Omental fat pad (tissue), 4 donors: ENCODE results near the gene RAPH1. TPM values are rescaled to one million over a fixed set of nuclear protein-coding genes. Genes with fewer than 3 reads are reported as not detected.

Experiments used
- ATAC-seq: fragments of 150-250 bp; one replicate; pipeline ENCODE4 v1.9.1; 2016; ENCODE audit warnings: mild to moderate bottlenecking, moderate library complexity; ENCODE audit not compliant: low FRiP score
- DNase-seq: peaks from one replicate; pipeline ENCODE4 v3.0.0-alpha.2; 2019; ENCODE audit warnings: low spot score
- total RNA-seq, 4 donors: library from RNA; depleted of rRNA; stranded (reverse); fragments of >200 nt; gene quantifications; one replicate each; pipeline ENCODE4 v1.1.0, GENCODE V29; 2016
- TF ChIP-seq, protein P1 (sequence below), 3 donors: fragments of 450-650 bp; IDR thresholded peaks; one replicate each; pipeline ENCODE4 v1.5.1; 2016 to 2017; ENCODE audit warnings: antibody characterized with exemption in 3 of 3, mild to moderate bottlenecking in 3 of 3, moderate library complexity in 2 of 3

The RAPH1 gene
- total RNA-seq, 4 donors from 2014 or later = 38.1 to 86.1 (median 65.6) TPM

DNA sequence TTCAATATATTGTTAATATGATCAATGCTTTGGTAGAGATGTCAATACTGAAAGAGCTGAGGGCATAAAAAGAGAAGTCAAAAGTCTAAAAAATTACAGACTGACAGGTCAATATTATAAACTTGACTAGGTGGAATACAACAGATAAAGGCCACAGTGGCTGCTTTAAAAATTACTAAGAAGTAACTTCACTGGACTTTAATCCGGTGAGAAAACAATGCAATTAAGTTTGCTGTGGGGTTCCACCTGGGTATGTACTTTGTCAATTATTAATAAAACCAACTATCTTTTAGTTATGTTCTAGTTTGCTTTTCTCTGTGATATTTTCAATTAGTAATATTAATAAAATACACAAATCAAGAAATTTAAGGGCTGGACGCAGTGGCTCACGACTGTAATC lies 44.7 kb downstream of the RAPH1 start:
- TF ChIP-seq, protein P1, sequence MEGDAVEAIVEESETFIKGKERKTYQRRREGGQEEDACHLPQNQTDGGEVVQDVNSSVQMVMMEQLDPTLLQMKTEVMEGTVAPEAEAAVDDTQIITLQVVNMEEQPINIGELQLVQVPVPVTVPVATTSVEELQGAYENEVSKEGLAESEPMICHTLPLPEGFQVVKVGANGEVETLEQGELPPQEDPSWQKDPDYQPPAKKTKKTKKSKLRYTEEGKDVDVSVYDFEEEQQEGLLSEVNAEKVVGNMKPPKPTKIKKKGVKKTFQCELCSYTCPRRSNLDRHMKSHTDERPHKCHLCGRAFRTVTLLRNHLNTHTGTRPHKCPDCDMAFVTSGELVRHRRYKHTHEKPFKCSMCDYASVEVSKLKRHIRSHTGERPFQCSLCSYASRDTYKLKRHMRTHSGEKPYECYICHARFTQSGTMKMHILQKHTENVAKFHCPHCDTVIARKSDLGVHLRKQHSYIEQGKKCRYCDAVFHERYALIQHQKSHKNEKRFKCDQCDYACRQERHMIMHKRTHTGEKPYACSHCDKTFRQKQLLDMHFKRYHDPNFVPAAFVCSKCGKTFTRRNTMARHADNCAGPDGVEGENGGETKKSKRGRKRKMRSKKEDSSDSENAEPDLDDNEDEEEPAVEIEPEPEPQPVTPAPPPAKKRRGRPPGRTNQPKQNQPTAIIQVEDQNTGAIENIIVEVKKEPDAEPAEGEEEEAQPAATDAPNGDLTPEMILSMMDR (IDR thresholded peaks at IDR 0.05) = no peak
- ATAC-seq (no peak), DNase-seq (no peak)

DNA sequence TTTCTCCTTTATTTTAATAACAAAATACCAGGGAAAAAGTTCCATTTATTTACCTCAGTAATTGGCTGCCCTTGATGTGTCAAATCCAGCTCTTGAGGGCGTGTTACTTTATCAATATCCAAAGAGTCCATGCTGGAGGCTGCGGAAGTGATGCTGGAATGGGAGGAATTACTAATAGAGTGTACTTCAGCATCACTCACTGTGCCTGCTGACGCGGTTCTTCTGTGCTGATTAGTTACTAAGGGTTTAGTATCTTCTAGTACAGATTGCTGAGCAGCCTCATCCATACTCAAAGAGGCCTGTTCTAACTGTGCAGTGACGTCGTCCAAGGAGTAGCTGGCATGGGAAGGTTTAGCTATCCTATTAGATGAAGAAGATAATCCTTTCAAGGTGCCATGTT lies 45.6 kb downstream of the RAPH1 start:
- ATAC-seq = no peak
- TF ChIP-seq, protein P1 (IDR thresholded peaks at IDR 0.05) = no peak
- no peak for DNase-seq

DNA sequence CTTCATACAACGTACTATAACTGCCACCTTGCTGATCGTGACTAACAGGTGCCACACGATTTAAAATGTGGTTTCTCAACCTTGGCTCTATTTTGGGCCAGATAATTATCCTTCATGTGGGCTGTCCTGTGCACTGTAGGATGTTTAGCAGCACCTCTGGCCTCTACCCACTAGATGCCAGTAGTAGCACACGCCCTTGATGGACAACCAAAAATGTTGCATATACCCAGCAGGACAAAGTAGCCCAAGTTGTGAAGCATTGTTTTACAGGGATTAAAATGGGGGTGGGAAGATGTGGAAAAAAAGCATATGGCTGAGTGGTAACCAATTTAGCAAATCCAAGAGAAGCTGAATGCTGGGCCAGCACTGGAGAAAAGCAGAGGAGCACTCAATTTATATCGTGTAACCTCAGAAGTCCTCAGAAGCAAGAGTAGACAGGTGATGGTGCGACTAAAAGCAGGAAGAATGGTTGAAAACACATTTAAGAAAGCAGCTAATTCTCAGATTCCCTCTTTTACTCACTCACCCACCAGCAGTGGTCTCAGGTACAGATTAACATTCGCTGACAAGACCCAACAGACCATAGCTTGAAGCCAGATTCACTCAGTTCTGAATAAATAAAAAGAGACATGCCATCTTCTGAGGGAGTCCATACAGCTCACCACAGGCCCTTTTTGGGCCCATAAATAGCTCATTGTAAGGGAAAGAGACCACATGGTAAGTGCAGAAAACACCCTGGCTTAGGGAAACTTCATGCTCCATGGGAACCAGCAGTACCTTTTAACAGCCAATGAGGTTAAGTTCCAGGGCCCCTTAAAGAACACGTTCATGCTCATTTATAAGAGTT lies 50.6 kb downstream of the RAPH1 start:
- TF ChIP-seq, protein P1 (IDR thresholded peaks at IDR 0.05) = no peak
- DNase-seq (no peak), ATAC-seq (peak; percentile 60)

DNA sequence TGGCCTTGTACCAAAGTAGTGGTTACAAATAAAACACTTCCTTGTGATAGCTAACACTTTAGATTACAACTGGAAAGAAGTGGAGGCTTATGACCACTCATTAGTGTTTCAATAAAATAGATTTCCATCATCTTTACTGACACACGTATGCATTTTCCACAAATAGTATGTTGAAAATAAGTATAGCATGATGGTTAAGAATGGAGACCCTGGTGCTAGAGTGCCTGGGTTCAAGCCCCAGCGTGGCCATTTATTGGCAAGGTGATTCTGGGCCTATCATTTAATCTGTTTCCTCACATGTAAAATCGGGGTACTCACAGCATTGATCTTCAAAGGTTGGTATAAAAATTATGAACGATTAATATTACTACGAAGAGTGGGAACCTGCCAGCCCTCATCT lies 54.5 kb downstream of the RAPH1 start:
- DNase-seq (no peak), ATAC-seq (no peak)
- TF ChIP-seq, protein P1 (IDR thresholded peaks at IDR 0.05) = no peak

DNA sequence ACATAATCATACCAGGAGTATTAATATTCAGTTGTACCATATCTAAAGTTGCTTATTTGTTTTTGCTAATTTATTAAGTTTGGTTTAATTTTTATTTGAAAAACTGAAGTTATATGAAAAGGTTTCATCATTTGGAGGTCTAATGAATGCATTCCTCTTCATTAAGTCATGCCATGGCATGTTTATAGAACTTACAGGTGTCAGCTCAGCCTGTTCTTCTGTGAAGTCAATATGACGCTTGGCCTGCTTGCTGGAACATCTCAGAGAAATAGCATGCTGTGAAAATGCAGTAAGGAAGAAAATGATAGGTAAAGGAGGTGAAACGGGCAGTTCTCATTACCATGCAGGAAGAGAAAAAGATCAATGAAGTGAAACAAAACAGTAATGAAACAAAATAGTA lies 58.2 kb downstream of the RAPH1 start:
- TF ChIP-seq, protein P1 (IDR thresholded peaks at IDR 0.05) = no peak
- DNase-seq (no peak), ATAC-seq (no peak)

DNA sequence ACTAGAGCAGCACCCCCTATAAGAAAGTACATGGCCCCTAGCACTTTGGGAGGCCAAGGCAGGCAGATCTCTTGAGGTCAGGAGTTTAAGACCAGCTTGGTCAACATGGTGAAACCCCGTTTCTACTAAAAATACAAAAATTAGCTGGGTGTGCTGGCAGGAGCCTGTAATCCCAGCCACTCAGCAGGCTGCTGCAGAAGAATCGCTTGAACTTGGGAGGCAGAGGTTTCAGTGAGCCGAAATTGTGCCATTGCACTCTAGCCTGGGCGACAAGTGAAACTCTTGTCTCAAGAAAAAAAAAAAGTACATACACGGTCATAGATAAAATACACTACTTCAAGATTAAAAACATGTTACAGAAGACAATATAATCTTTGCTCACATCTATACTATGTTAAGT lies 63.8 kb downstream of the RAPH1 start:
- TF ChIP-seq, protein P1 (IDR thresholded peaks at IDR 0.05) = no peak
- no peak for DNase-seq
- ATAC-seq = no peak

DNA sequence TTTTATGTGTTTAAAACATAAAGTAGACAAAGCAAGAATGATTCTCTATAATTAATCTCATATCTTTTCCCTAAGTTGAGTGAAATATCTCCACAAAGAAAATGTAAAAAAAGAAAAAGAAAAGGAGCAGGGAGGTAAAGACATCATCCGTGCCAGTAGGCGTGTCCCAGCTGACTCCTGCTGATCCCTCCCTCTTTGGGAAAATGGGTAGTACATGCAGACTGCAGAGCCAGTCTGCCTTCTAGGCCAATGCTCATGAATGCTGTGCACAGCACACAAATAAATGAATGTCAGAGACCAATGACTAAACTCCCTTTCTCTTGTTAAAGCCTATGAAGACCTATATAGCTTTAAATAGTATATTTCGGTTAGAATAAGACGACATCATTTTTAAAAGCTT lies 64.7 kb downstream of the RAPH1 start:
- DNase-seq (no peak), ATAC-seq (no peak)
- TF ChIP-seq, protein P1 (IDR thresholded peaks at IDR 0.05) = no peak
